Limb (tissue), 2 donors: ENCODE data around the gene NFKB1.
"Not testable (repeated sequence)": the region's sequence is repeated elsewhere in the genome, so short reads cannot be mapped to it uniquely, and the experiment has no call there.

ENCODE experiments used
- DNase-seq, 2 donors: peaks; one replicate each; pipeline ENCODE4 v3.0.0-alpha.2; 2016; ENCODE audit errors: extremely low spot score in 2 of 2

The NFKB1 gene

DNA sequence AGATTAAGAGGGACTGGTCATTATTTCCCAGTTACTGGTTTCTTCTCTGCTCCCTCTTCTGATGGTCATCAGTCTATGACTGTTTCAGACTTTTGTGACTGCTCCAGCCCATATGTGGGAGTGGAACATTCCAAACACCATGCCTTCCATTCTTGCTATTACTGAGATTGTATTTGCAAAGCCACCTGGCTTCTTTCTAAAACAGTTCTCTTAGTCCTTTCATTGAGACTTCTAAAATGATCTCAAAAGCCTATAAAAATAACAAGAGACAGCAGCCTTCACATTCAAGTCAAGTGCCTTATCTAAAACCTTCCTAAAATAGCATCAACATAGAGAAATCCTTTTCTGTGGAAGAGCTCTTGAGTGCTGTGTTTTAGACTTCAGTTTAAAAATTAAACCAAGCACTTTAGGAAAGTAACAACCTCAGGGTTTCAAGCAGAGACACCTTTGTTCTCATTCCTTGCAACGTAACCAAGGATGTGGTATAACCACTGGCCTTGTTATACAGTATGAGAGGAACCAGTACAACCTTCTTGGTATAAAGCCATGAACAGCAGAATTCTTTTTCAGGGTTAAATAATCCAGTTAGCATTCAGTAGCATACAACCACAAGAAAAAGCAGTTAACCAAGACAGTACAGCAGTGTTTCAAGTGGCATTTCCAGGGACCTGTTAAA lies 97.1 kb downstream of the NFKB1 start:
- no peak for DNase-seq

DNA sequence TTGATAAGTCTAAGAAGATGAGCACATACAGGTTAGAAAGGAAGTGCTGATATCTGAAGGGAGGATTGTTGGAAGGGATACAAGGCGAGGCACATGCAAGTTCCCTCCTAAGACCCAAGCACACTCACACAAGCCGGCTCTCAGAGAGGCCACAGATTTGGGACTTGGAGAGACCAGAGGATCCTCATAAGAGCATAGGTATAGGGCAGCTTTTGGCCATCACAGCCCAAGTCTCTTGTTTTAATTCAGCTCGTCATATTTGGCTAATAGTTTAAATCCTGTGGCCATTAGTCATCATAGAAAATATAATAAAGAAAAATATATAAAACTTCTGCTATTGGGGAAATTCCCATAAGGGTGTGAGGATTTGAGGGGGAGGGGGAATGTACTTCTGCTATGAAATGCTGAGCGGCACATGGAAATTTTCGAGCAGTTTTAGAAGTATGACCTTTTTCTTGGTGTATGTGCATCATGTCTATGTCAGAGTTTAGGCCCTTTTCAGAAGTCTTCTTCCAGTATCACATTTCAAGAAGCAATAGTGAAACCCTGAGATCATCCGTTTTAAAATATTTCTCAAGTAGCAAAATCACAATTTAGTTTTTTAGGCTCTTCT lies 97.7 kb downstream of the NFKB1 start:
- DNase-seq: no peak

DNA sequence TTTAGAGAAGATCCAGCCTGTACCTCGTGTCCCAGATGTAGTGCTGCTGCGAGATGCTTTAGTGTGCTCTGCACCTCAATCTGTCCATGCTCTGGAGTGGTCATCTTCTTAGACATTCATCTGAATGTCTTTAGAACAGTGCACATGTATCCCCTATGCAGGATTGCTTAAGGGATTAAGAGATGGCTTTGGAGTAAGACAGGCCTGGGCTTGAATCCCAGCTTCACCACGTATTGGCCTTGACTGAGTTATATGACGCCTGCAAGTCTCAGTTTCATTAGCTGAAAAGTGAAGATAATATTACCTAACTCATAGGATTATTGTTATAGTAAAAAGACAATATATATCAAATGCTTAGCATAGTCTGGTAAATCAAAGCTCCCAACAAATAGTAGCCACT lies 98.3 kb downstream of the NFKB1 start:
- DNase-seq: no peak

DNA sequence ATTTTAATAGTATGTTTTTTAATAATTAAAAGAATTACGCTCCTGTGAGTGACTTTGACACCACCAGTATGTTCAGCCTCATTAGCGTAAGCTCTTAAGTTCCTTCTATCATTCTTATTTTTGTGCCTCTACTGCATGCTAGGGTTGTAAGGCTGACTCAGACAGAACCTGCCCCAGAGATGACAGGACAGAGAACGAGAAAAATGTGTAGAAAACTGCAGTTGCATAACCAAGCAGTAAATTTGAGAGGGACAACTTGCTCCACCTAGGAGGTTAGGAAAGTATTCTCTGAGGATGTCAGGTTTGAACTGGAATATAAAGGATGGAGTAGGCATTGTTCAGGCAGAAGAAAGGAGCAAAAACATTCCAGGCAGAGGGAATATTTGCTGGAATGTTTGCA lies 98.7 kb downstream of the NFKB1 start:
- DNase-seq: no peak

DNA sequence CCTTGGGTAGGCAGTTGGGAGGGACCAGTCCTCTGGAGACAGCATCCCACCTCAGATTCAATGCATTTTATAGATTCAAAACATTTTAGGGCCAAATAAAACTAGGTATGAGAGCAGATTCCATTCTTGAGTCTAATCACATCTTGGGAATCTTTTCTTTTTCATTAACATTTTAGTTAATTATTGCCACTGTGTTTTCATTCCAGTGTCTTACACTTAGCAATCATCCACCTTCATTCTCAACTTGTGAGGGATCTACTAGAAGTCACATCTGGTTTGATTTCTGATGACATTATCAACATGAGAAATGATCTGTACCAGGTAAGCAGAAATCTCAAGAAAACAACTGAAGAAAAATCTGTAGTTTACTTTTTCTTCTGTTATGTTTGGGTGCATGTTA lies 99.5 kb downstream of the NFKB1 start:
- DNase-seq: no peak

DNA sequence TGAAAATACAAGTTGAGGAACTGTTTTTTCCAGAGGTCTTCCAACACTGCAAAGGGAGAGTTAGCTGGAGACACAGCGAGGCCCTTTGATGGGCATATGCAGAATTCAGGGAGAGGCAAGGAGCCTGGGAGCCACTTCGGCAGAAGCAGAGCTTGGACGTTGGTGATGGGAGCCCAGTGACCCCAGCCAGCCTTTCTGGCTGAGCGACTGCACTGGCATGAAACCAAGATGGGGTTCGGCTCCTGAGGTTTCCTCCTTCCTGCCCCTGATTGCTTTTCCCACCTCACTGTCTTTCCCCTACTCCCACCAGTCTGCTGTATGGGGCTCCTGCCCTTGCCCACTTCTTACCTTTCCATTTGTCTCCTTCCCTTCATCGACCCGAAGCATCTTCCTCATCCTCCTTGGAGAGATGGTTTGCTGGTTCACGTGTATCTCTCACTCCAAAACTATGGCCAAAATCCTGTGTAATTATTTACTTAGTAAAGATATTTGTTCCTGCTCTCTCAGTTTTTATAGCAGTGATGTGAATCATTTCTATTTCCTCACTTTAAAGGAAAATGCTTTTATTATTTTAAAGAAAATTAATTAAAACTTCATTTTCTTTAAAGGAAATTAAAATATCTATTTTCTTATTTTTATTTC lies 100.5 kb downstream of the NFKB1 start:
- no peak for DNase-seq

DNA sequence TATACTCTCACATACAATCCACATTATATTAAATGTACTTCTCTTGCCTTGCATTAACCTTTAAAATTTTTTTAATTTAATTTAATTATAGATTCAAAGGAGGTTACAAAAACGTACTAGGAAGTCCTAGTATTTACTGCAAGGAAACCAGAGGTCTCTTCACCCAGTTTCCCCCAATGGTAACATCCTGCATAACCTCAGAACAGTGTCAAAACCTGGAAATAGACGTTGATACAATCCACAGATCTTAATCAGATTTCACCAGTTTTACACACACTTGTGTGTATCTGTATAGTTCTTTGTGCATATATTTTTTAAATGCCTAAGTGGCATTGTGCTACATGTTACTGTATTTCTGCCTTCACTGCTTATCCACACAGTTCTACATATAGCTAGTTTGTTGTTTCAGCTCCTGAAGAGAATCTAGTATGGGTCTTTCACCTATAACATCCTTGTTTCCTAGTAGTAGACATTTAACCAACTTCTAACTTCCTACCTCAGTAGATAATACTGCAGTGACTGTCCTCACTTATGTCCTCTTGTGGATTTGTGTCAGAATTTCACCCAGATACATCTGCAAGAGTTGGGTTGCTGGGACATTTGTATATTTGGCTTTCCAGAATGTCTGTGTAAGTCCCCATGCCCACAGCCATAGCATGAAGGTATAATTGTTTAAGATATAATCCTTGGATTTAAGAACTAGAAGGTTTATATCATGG lies 103.2 kb downstream of the NFKB1 start:
- DNase-seq: no peak

DNA sequence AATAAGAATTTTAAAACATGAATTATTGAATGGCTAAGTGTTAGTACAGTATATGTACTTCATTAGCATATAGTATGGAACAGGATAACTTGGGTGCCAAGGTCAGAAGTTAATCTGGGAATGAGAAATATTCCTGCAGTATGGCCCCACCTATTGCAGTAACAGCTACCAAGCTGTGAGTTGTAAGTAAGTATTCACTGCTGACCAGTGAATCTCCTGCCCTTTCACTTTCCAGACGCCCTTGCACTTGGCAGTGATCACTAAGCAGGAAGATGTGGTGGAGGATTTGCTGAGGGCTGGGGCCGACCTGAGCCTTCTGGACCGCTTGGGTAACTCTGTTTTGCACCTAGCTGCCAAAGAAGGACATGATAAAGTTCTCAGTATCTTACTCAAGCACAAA lies 105.1 kb downstream of the NFKB1 start:
- DNase-seq: no peak

DNA sequence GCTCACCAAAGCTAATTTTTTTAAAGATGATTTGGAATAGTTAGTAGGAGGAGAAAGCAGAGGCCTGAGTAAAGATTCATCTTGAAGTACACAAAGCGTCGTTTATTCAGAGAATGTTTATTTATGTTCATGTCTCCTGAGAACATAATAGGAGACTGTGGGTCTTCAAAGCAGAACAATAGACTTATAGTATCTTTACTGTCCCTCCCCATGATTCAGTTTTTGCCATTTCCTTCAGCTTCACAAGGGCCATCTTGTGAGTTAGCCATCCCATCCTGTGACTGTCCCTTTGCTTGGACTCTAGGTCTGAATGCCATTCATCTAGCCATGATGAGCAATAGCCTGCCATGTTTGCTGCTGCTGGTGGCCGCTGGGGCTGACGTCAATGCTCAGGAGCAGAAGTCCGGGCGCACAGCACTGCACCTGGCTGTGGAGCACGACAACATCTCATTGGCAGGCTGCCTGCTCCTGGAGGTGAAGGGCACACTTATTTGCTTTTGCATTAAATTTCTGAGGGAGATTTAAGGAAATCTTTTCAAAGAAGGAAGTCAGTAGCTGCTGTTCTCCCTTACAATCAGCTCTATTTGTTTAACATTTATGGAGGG lies 105.8 kb downstream of the NFKB1 start:
- DNase-seq: no peak

DNA sequence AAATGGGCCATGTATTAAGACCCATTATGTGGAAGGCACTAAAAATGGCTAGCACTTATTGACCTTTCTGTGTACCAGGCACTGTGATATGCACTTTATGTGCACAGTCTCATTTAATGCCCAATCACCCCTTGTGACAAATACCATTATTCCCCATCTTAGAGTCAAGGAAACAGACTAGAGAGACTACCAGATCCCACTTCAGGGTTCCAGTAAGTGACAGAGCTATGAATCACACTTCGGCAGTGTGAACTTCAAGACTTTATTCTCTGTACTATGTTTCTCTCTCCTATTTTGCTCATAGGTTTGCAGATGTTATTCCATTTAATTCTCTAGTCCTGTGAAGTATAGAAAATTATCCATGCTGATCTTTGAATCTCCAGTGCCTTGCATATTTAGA lies 107.0 kb downstream of the NFKB1 start:
- no peak for DNase-seq

DNA sequence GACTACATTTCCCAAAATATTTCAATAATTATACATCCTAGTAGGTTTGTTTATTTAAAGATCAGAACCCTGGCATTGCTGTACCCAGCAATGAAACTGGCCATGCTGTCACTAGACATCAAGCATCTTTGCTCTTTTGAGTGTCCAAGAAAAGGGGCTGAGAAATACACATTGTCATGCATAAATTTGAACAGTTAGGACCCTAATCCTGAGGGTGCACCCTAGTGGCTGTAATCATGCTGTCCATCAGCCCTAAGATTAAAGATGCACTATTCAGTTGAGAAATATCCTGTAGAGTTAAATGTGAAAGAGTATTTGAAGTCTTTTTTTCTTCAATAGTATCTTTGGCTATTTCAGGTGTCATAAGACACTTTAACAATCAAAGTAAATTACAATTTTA lies 108.8 kb downstream of the NFKB1 start:
- DNase-seq: no peak

DNA sequence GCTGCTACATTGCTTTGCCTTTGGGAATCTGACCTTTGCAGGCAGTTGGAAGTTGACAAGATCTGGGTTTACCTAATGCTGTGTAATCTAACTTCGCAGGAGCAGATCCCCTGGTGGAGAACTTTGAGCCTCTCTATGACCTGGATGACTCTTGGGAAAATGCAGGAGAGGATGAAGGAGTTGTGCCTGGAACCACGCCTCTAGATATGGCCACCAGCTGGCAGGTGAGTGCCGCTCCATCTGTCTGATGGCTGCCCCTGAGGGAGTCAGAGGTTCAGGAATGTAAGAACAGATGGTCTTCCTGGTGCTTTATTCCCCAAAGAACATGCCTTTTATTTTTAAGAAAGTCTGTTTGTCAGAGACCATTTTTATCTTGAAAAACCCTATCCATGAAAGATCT lies 109.3 kb downstream of the NFKB1 start:
- DNase-seq: no peak

DNA sequence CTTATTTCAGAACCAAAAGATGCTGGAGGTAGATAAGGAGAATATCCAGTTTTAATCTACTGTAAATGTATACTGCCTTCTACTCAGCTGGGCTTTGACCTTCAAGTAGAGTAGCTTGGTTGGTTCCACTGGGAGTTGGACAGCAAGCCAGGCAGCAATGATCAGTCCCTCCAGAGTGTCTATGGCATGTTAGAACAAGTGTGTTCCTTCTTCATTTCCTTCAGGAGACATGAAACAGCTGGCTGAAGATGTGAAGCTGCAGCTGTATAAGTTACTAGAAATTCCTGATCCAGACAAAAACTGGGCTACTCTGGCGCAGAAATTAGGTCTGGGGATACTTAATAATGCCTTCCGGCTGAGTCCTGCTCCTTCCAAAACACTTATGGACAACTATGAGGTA lies 111.1 kb downstream of the NFKB1 start:
- no peak for DNase-seq

DNA sequence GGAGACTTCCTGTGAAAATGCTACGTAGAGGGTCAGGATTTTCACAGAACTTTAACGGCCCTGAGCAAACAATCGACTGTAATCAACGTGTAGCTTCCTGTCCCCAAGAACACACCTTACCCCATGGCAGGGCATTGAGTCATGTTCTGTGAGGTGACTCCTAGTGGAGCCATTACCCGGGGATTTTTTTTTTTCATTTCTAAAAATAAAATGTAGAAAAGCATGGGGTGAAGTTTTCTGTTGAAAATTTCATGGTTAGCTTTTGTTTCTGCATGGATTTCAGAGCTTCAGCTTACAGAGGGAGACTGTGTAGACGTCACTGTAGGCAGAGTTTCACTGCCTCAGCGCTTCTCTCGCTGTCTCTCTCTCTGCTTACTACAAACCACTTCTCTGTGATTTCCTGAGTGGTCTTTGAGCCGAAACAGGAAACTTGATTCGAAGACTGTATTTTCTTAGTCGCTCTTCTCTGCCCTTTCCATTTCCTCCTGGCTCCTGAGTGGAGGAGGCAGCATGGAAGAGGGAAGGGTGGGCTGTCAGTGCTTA lies 111.7 kb downstream of the NFKB1 start:
- no peak for DNase-seq

DNA sequence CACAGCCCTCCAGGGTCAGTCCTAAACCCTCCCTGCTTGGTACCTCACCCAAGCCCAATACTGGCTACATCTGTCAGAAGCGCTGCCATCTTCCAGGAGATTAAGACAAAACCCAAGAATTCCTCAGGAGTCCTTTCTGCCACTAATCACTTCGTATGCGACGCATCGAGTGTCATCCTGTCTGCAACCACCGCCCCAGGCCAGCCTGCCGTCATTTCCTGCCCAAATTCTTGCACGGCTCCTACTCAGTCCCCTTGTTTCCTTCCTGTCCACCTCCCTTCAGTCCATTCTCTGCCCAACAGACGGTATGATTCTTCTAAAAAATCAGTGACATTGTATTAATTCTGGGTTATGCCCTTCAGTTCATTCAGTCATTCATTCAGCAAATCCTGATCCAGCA lies 113.6 kb downstream of the NFKB1 start:
- DNase-seq: no peak

DNA sequence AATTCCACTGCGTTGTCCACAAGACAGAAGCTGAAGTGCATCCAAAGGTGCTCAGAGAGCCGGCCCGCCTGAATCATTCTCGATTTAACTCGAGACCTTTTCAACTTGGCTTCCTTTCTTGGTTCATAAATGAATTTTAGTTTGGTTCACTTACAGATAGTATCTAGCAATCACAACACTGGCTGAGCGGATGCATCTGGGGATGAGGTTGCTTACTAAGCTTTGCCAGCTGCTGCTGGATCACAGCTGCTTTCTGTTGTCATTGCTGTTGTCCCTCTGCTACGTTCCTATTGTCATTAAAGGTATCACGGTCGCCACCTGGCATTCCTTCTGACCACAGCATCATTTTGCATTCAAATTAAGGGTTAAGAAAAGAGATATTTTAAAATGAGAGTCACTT lies 115.5 kb downstream of the NFKB1 start:
- DNase-seq: no peak

DNA sequence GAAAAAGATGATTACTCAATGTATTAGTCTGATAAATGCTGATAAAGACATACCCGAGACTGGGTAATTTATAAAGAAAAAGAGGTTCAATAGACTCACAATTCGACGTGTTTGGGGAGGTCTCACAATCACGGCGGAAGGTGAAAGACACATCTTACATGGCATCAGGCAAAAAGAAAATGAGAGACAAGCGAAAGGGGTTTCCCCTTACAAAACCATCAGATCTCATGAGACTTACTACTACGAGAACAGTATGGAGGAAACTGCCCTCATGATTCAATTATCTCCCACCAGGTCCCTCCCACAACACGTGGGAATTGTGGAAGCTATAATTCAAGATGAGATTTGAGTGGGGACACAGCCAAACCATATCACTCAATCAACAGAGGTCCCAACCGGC lies 117.9 kb downstream of the NFKB1 start:
- DNase-seq: not testable (repeated sequence)

DNA sequence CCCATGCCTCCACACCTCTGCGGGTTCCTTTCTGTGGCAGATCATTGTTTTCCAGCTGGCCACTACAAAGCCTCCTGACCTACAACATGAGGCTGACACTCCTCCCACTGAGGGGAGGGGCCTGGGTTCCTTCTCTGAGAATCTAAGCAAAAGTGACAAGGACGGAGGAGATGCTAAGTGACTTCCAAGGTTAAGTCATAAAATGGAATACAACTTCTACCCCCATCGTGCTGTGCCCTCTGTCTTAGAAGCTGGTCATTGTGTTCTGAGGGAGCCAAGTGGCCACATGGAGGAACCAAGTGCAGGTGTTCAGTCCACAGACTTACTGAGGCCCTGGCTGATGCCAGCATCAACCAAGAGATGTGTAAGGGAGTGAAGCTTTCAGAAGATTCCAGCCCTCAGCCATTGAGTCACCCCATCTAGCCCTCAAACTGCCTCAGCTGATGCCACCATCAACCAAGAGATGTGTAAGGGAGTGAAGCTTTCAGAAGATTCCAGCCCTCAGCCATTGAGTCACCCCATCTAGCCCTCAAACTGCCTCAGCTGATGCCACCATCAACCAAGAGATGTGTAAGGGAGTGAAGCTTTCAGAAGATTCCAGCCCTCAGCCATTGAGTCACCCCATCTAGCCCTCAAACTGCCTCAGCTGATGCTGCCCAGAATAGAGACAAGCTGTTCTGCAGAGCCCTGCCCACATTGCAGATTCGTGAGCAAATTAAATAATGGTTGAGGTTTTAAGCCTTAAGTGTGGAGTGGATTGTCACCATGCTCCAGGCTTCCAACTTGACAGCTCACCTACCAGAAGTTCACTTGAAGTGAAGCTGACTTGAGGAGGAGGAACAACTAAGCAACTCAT lies 118.8 kb downstream of the NFKB1 start:
- not testable (repeated sequence) for DNase-seq

DNA sequence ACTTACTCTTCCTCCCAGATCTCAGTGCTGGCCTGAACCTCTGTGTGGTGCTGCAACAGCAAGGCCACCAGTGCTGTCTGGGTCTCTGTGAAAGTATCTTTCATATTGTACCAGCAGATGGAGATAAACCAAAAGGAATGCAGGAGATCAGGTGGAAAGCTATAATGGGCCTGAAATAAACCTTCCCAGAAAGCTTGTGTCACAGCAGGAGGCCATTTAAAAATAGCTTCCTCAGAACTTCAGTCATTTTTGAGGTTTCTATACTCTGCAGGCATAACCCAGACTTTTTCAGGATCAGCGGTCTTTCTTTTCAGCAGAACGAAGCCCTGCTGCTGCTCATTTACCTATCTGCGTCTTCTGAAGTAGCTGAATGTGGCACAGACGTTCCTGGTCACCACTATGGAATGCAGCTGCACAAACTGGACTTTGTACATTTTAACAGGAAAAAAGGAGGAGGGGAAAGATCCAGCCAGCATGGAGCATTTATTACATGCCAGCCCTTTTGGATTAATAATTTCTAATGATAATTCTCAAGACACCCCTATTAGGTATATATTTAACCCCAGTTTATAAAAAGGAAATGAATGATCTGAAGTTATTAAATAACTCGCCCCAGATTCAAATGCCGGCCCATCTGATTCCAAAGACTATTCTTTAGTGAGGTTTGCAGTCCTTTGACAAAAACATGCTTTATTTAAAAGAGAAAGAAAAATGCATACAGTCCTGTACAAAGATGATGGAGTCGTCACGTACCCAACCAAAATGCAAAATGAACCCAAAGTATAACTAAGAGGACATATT lies 119.7 kb downstream of the NFKB1 start:
- DNase-seq: peak in 1 of 2 donors; percentile 83

DNA sequence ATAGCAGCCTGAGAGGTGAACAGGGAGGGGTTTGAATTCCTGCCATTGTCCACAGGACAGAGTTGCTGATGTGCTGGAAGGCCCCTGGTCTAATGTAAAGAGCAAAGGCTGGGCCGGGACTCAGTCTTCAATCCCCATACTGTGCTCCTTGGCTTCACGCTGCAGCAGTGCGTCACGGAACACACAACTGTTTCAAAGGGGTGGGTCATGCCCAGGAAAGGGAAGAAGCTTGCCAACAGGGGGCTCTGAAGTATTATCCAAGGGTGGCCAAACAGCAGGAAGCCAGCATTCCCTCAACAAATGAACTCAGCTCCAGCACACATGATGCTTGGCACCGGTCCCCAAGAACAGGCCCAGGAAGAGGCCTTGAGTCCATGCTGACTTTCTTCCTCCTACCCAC lies 122.5 kb downstream of the NFKB1 start:
- peak; percentile 18 to 43 for DNase-seq
